A673 (cell line): ENCODE measurements around the gene DSCAML1. TPM values are rescaled to one million over a fixed set of nuclear protein-coding genes. Genes with fewer than 3 reads are reported as not detected.

Experiments used
- BruUV-seq: library from RNA; stranded (reverse); fragments of 400-500 nt; replicated peaks from 2 replicates; lab custom pipeline; 2021; lab: Mats Ljungman, UMichigan
- CTCF ChIA-PET: fragments of 300-600 bp; sonication (Branson Sonifier 250); formaldehyde crosslinking; loops from one replicate; lab custom pipeline; 2022; ENCODE audit warnings: antibody characterized with exemption; lab: Charles Lee
- POLR2A ChIA-PET: fragments of 300-600 bp; sonication (Branson Sonifier 250); formaldehyde crosslinking; loops from one replicate; lab custom pipeline; 2022; ENCODE audit warnings: antibody characterized with exemption; ENCODE audit not compliant: low non-redundant PET; lab: Charles Lee
- DNase-seq: peaks from one replicate; pipeline ENCODE4 v3.0.0-alpha.2; 2015; ENCODE audit warnings: low spot score
- H3K27ac ChIP-seq: fragments of 200-600 bp; sonication (generic); 2 replicates; pipeline ENCODE4 v1.5.1; 2016; ENCODE audit warnings: mixed run types, low read depth, mild to moderate bottlenecking, mixed read lengths, antibody characterized with exemption, low read length; ENCODE audit not compliant: poor library complexity, severe bottlenecking
- H3K27me3 ChIP-seq: fragments of 200-600 bp; sonication (generic); replicated peaks from 2 replicates; pipeline ENCODE4 v1.6.1; 2017; ENCODE audit warnings: mixed run types, low read depth, mild to moderate bottlenecking, mixed read lengths, antibody characterized with exemption, low read length; ENCODE audit not compliant: insufficient read depth, poor library complexity
- H3K36me3 ChIP-seq: fragments of 200-600 bp; sonication (generic); 2 replicates; pipeline ENCODE4 v1.6.1; 2016; ENCODE audit warnings: mixed run types, mild to moderate bottlenecking, mixed read lengths, antibody characterized with exemption, low read length; ENCODE audit not compliant: insufficient read depth, poor library complexity, severe bottlenecking
- H3K4me1 ChIP-seq: fragments of 200-600 bp; sonication (generic); 2 replicates; pipeline ENCODE4 v1.6.1; 2017; ENCODE audit warnings: mixed run types, mild to moderate bottlenecking, mixed read lengths, antibody characterized with exemption, low read length; ENCODE audit not compliant: insufficient read depth, poor library complexity, severe bottlenecking
- H3K4me3 ChIP-seq: fragments of 200-600 bp; sonication (generic); 2 replicates; pipeline ENCODE4 v1.5.1; 2016; ENCODE audit warnings: low read depth, mixed run types, mild to moderate bottlenecking, mixed read lengths, low read length; ENCODE audit not compliant: poor library complexity, severe bottlenecking
- H3K9me3 ChIP-seq: fragments of 200-600 bp; sonication (generic); 2 replicates; pipeline ENCODE4 v1.6.1; 2016; ENCODE audit warnings: mixed run types, low read depth, mild to moderate bottlenecking, mixed read lengths, antibody characterized with exemption, low read length; ENCODE audit not compliant: poor library complexity, severe bottlenecking
- EZH2 ChIP-seq: fragments of 200-600 bp; sonication (generic); IDR thresholded peaks from 2 replicates; pipeline ENCODE4 v1.6.1; 2017; ENCODE audit warnings: borderline replicate concordance, low read depth, mild to moderate bottlenecking, mixed read lengths, antibody characterized with exemption, low read length; ENCODE audit not compliant: poor library complexity, severe bottlenecking
- intact Hi-C: fragments of 100-400 bp; cut with micrococcal nuclease; formaldehyde crosslinking; loops from one replicate; pipeline ENCODE4 v1.10.0; 2022; ENCODE audit not compliant: unreplicated experiment
- total RNA-seq: library from RNA; stranded (reverse); gene quantifications from 2 replicates; pipeline ENCODE4 v1.2.3, GENCODE V29; 2021
- TF ChIP-seq, protein P1 (sequence below): fragments of 300-800, 200-600 bp; sonication (generic); conservative IDR thresholded peaks from 2 replicates; pipeline ENCODE4 v1.5.1; 2017; ENCODE audit warnings: low read depth, mild to moderate bottlenecking, antibody characterized with exemption, low read length, moderate library complexity, mixed read lengths

The DSCAML1 gene
- total RNA-seq, 1 experiment from 2014 or later, result not detected

DNA sequence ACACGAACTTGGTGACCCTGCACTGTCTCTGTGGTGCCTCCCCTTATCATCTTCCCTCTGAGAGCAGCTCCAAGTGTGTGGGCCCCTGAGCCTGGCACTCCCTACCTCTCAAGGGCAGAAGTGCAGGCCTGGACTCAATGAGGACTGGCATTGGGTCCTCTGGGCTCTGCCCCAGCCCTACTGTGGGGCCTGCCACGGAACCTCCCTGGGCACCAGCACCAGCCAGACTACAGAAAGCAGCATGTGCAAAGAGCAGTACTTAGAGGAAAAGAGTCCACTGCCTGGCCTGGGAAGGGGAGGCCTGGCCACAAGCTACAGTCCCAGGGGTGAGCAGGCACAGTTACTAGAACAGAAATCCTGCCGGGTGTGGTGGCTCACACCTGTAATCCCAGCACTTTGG, 222.5 kb downstream of the DSCAML1 start:
- BruUV-seq, result no TSS peak
- DNase-seq, result no peak
- intact Hi-C loops, result no loop called here
- no peaks in the 10 kb centered on the region for H3K4me1 ChIP-seq
- no peaks in the 10 kb centered on the region for H3K9me3 ChIP-seq
- no peaks in the 10 kb centered on the region for H3K36me3 ChIP-seq
- no peak overlapping the region for H3K4me3 ChIP-seq
- ChIA-PET POLR2A (interaction anchor here (0.6 kb wide), 1 partner anchor 15 kb away, joined by 3 read pairs; no protein-coding TSS in a partner anchor), CTCF (no interaction called here)
- TF ChIP-seq, protein P1, sequence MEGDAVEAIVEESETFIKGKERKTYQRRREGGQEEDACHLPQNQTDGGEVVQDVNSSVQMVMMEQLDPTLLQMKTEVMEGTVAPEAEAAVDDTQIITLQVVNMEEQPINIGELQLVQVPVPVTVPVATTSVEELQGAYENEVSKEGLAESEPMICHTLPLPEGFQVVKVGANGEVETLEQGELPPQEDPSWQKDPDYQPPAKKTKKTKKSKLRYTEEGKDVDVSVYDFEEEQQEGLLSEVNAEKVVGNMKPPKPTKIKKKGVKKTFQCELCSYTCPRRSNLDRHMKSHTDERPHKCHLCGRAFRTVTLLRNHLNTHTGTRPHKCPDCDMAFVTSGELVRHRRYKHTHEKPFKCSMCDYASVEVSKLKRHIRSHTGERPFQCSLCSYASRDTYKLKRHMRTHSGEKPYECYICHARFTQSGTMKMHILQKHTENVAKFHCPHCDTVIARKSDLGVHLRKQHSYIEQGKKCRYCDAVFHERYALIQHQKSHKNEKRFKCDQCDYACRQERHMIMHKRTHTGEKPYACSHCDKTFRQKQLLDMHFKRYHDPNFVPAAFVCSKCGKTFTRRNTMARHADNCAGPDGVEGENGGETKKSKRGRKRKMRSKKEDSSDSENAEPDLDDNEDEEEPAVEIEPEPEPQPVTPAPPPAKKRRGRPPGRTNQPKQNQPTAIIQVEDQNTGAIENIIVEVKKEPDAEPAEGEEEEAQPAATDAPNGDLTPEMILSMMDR, result no peak
- TF ChIP-seq EZH2, result no peak
- H3K27me3 ChIP-seq, result peaks cover 3% of the 10 kb centered on the region
- H3K27ac ChIP-seq, result no peak overlapping the region

DNA sequence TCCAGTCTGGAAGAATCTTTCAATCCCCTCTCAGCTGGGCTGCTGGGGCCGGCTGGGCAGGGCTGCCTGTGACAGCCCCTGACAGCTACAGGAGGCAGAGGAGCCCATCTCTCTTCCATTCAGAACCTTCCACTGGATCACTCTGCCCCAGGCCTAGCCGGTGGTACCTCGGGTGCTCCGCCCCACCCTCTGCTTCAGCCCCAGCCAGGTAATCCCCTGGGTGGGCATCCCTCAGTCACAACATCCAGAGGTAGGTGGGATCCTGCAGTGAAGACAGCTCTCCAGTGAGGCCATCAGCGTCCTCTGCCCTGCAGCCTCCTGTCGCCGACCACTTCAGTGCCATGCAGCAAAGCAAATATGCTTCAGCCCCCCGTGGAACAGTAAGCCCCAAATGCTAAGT, 223.7 kb downstream of the DSCAML1 start:
- no peak for DNase-seq
- no TSS peak for BruUV-seq
- CTCF ChIA-PET, result no interaction called here
- Histone ChIP-seq H3K27me3 (peaks cover 5% of the 10 kb centered on the region), H3K4me3 (no peak overlapping the region), H3K4me1 (no peaks in the 10 kb centered on the region), H3K9me3 (no peaks in the 10 kb centered on the region), H3K36me3 (no peaks in the 10 kb centered on the region), H3K27ac (no peak overlapping the region)
- POLR2A ChIA-PET, result no interaction called here
- intact Hi-C loops, result no loop called here
- no peak for TF ChIP-seq EZH2
- TF ChIP-seq, protein P1, result no peak

DNA sequence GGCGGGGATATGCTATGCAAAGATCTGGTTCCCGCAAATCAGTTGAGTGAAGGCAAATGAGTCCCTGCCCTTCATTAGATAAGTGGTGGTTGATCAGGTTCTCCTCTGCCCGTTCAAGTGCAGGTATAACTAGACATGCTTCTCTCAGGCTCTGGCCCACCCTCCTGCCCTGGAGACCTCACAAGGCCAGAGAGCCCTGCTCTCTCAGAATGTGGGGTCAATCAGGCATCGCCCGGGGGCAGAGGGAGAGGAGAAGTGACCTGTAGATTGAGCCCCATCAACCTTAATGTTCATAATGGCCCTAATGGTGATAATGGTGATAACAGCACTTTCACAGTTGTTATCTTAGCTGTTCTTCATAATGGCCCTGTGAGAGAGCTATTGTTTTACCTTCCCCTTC, 224.3 kb downstream of the DSCAML1 start:
- no peak overlapping the region for H3K4me3 ChIP-seq
- no peak overlapping the region for H3K27ac ChIP-seq
- peaks cover 5% of the 10 kb centered on the region for H3K27me3 ChIP-seq
- POLR2A ChIA-PET, result no interaction called here
- no peaks in the 10 kb centered on the region for H3K9me3 ChIP-seq
- DNase-seq, result no peak
- TF ChIP-seq, protein P1, result no peak
- no peak for TF ChIP-seq EZH2
- H3K4me1 ChIP-seq, result no peaks in the 10 kb centered on the region
- BruUV-seq, result no TSS peak
- no peaks in the 10 kb centered on the region for H3K36me3 ChIP-seq
- intact Hi-C loops, result no loop called here
- CTCF ChIA-PET, result no interaction called here
